ENCODE data around the gene ANO2.

GRCh38 chr12:5912011-5912410 is 33.0 kb downstream of the ANO2 start:
- TF ChIP-seq, protein P1, sequence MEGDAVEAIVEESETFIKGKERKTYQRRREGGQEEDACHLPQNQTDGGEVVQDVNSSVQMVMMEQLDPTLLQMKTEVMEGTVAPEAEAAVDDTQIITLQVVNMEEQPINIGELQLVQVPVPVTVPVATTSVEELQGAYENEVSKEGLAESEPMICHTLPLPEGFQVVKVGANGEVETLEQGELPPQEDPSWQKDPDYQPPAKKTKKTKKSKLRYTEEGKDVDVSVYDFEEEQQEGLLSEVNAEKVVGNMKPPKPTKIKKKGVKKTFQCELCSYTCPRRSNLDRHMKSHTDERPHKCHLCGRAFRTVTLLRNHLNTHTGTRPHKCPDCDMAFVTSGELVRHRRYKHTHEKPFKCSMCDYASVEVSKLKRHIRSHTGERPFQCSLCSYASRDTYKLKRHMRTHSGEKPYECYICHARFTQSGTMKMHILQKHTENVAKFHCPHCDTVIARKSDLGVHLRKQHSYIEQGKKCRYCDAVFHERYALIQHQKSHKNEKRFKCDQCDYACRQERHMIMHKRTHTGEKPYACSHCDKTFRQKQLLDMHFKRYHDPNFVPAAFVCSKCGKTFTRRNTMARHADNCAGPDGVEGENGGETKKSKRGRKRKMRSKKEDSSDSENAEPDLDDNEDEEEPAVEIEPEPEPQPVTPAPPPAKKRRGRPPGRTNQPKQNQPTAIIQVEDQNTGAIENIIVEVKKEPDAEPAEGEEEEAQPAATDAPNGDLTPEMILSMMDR (IDR thresholded peaks at IDR 0.05; ENCODE audit: low read depth, low read length): no peak
- no peak for TF ChIP-seq EZH2phosphoT487 (IDR thresholded peaks at IDR 0.05; ENCODE audit: low read depth)
